Neuronal stem cell (in vitro differentiated cells): ENCODE results near the gene TLR7.

Experiments
- DNase-seq: peaks from one replicate; pipeline ENCODE4 v3.0.0-alpha.2; 2013; ENCODE audit warnings: low spot score
- H2AFZ ChIP-seq: one replicate; pipeline ENCODE4 v1.6.1; 2013; ENCODE audit warnings: mild to moderate bottlenecking, low read length, inconsistent platforms
- H2AK5ac ChIP-seq: 2 replicates; pipeline ENCODE4 v1.6.1; 2013; ENCODE audit warnings: low read depth, mild to moderate bottlenecking, inconsistent platforms, low read length, moderate library complexity, mixed read lengths
- H2BK120ac ChIP-seq: 2 replicates; pipeline ENCODE4 v1.6.1; 2013; ENCODE audit warnings: low read depth, mild to moderate bottlenecking, inconsistent platforms, low read length, moderate library complexity, mixed read lengths
- H2BK12ac ChIP-seq: one replicate; pipeline ENCODE4 v1.6.1; 2013; ENCODE audit warnings: low read length, inconsistent platforms
- H2BK15ac ChIP-seq: 2 replicates; pipeline ENCODE4 v1.6.1; 2013; ENCODE audit warnings: mild to moderate bottlenecking, low read length, inconsistent platforms, mixed read lengths
- H2BK5ac ChIP-seq: one replicate; pipeline ENCODE4 v1.6.1; 2013; ENCODE audit warnings: inconsistent platforms, mild to moderate bottlenecking, low read length, moderate library complexity
- H3K14ac ChIP-seq: one replicate; pipeline ENCODE4 v1.6.1; 2013; ENCODE audit warnings: low read length, inconsistent platforms
- H3K18ac ChIP-seq: 2 replicates; pipeline ENCODE4 v1.6.1; 2013; ENCODE audit warnings: low read length, inconsistent platforms
- H3K23ac ChIP-seq: 2 replicates; pipeline ENCODE4 v1.6.1; 2013; ENCODE audit warnings: low read depth, mild to moderate bottlenecking, mixed read lengths, low read length, inconsistent platforms; ENCODE audit not compliant: poor library complexity
- H3K27ac ChIP-seq: replicated peaks from 3 replicates; pipeline ENCODE4 v1.5.1; 2013; ENCODE audit warnings: low read length, inconsistent platforms
- H3K27me3 ChIP-seq, 3 experiments: 2 replicates each; pipeline ENCODE4 v1.6.1; 2013; ENCODE audit warnings: low read length in 3 of 3, mild to moderate bottlenecking in 2 of 3, inconsistent platforms in 1 of 3, low read depth in 1 of 3, mixed read lengths in 1 of 3, moderate library complexity in 1 of 3; ENCODE audit not compliant: control insufficient read depth in 3 of 3, insufficient read depth in 3 of 3
- H3K36me3 ChIP-seq, 2 donors: replicated peaks in 1 of 2; 2 replicates each; pipeline ENCODE4 v1.6.1; 2013; ENCODE audit warnings: low read length in 2 of 2; ENCODE audit not compliant: control insufficient read depth in 2 of 2, insufficient read depth in 2 of 2
- H3K4ac ChIP-seq: 2 replicates; pipeline ENCODE4 v1.6.1; 2013; ENCODE audit warnings: inconsistent platforms, mild to moderate bottlenecking, low read length, moderate library complexity
- H3K4me1 ChIP-seq, 2 donors: 1 replicate in 1 of 2; 2 replicates in 1 of 2; pipeline ENCODE4 v1.6.1; 2013; ENCODE audit warnings: low read length in 2 of 2, low read depth in 1 of 2; ENCODE audit not compliant: control insufficient read depth in 2 of 2, insufficient read depth in 1 of 2
- H3K4me2 ChIP-seq: one replicate; pipeline ENCODE4 v1.6.1; 2013; ENCODE audit warnings: mild to moderate bottlenecking, low read length, inconsistent platforms; ENCODE audit not compliant: insufficient read depth, poor library complexity, severe bottlenecking
- H3K4me3 ChIP-seq, 2 donors: 2 replicates each; pipeline ENCODE4 v1.5.1; 2013; ENCODE audit warnings: low read length in 2 of 2, mild to moderate bottlenecking in 2 of 2, inconsistent platforms in 1 of 2, moderate library complexity in 1 of 2
- H3K79me1 ChIP-seq: one replicate; pipeline ENCODE4 v1.6.1; 2013; ENCODE audit warnings: low read depth, mild to moderate bottlenecking, inconsistent platforms, low read length, moderate library complexity
- H3K9ac ChIP-seq: one replicate; pipeline ENCODE4 v1.6.1; 2013; ENCODE audit warnings: mild to moderate bottlenecking, low read depth, low read length, inconsistent platforms; ENCODE audit not compliant: poor library complexity
- H3K9me3 ChIP-seq, 2 donors: replicated peaks in 1 of 2; 2 replicates each; pipeline versions ENCODE3 to v1.6.1; 2013; ENCODE audit warnings: low read length in 2 of 2, mild to moderate bottlenecking in 2 of 2, inconsistent platforms in 1 of 2, low read depth in 1 of 2, mixed read lengths in 1 of 2, moderate library complexity in 1 of 2; ENCODE audit not compliant: control insufficient read depth in 2 of 2, insufficient read depth in 1 of 2
- H4K8ac ChIP-seq: one replicate; pipeline ENCODE4 v1.6.1; 2013; ENCODE audit warnings: low read depth, mild to moderate bottlenecking, inconsistent platforms, low read length, moderate library complexity
- H4K91ac ChIP-seq: one replicate; pipeline ENCODE4 v1.6.1; 2013; ENCODE audit warnings: low read length, low read depth, mild to moderate bottlenecking, inconsistent platforms; ENCODE audit not compliant: poor library complexity
- WGBS, 2 donors: extraction: QIAGEN DNeasy Blood & Tissue Kit; methylation state at CpG; one replicate each; pipeline ENCODE4 v1.1.7; 2013; ENCODE audit warnings: missing lambda C conversion rate in 2 of 2, mixed read lengths in 1 of 2; ENCODE audit not compliant: insufficient read length in 2 of 2, insufficient replicate concordance in 1 of 2; ENCODE audit errors: extremely low coverage in 2 of 2; 5-methylcytosine and 5-hydroxymethylcytosine counted together

TLR7 gene

DNA sequence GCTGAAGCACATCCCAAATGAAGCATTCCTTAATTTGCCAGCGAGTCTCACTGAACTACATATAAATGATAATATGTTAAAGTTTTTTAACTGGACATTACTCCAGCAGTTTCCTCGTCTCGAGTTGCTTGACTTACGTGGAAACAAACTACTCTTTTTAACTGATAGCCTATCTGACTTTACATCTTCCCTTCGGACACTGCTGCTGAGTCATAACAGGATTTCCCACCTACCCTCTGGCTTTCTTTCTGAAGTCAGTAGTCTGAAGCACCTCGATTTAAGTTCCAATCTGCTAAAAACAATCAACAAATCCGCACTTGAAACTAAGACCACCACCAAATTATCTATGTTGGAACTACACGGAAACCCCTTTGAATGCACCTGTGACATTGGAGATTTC, 54.1 kb downstream of the TLR7 start:
- no peak overlapping the region for H3K23ac ChIP-seq
- H2BK12ac ChIP-seq = no peak overlapping the region
- H3K14ac ChIP-seq = no peak overlapping the region
- no peak overlapping the region for H2BK120ac ChIP-seq
- H3K27ac ChIP-seq = no peak overlapping the region
- no peaks in the 10 kb centered on the region for H3K79me1 ChIP-seq
- no peak overlapping the region for H3K9ac ChIP-seq
- no peak overlapping the region for H4K8ac ChIP-seq
- H3K36me3 ChIP-seq = no peaks in the 10 kb centered on the region
- H3K9me3 ChIP-seq = no peaks in the 10 kb centered on the region
- H3K18ac ChIP-seq = no peak overlapping the region
- no peak overlapping the region for H3K4me3 ChIP-seq
- WGBS, 2 donors = no CpG with 5 or more reads among the region's 8 CpGs
- peaks cover 0 to 11% (median 0%) of the 10 kb centered on the region in 3 experiments for H3K27me3 ChIP-seq
- H4K91ac ChIP-seq = no peak overlapping the region
- no peaks in the 10 kb centered on the region for H3K4me1 ChIP-seq
- no peak overlapping the region for H3K4me2 ChIP-seq
- no peak overlapping the region for H3K4ac ChIP-seq
- DNase-seq = no peak
- H2BK5ac ChIP-seq = no peak overlapping the region
- H2BK15ac ChIP-seq = no peak overlapping the region
- H2AK5ac ChIP-seq = no peak overlapping the region
- H2AFZ ChIP-seq = no peak overlapping the region

DNA sequence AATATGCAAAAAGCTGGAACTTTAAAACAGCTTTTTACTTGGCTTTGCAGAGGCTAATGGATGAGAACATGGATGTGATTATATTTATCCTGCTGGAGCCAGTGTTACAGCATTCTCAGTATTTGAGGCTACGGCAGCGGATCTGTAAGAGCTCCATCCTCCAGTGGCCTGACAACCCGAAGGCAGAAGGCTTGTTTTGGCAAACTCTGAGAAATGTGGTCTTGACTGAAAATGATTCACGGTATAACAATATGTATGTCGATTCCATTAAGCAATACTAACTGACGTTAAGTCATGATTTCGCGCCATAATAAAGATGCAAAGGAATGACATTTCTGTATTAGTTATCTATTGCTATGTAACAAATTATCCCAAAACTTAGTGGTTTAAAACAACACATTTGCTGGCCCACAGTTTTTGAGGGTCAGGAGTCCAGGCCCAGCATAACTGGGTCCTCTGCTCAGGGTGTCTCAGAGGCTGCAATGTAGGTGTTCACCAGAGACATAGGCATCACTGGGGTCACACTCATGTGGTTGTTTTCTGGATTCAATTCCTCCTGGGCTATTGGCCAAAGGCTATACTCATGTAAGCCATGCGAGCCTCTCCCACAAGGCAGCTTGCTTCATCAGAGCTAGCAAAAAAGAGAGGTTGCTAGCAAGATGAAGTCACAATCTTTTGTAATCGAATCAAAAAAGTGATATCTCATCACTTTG, 55.2 kb downstream of the TLR7 start:
- Histone ChIP-seq H2AFZ (no peak overlapping the region), H2BK120ac (no peak overlapping the region), H3K4me3 (no peak overlapping the region), H3K4ac (no peak overlapping the region), H3K27me3 (peaks cover 0 to 11% (median 0%) of the 10 kb centered on the region in 3 experiments), H2BK12ac (no peak overlapping the region), H3K79me1 (no peaks in the 10 kb centered on the region), H4K8ac (no peak overlapping the region), H2BK15ac (no peak overlapping the region), H3K4me2 (no peak overlapping the region), H3K9me3 (no peaks in the 10 kb centered on the region), H3K27ac (no peak overlapping the region), H2BK5ac (no peak overlapping the region), H3K4me1 (no peaks in the 10 kb centered on the region), H3K36me3 (no peaks in the 10 kb centered on the region), H3K23ac (no peak overlapping the region), H3K14ac (no peak overlapping the region), H3K9ac (no peak overlapping the region), H2AK5ac (no peak overlapping the region), H3K18ac (no peak overlapping the region), H4K91ac (no peak overlapping the region)
- no peak for DNase-seq
- WGBS, 2 donors = no CpG with 5 or more reads among the region's 10 CpGs

DNA sequence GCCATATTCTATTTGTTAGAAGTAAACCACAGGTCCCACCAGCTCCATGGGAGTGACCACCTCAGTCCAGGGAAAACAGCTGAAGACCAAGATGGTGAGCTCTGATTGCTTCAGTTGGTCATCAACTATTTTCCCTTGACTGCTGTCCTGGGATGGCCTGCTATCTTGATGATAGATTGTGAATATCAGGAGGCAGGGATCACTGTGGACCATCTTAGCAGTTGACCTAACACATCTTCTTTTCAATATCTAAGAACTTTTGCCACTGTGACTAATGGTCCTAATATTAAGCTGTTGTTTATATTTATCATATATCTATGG, 55.7 kb downstream of the TLR7 start:
- Histone ChIP-seq H2BK120ac (no peak overlapping the region), H3K9ac (no peak overlapping the region), H2AK5ac (no peak overlapping the region), H4K91ac (no peak overlapping the region), H2BK15ac (no peak overlapping the region), H3K14ac (no peak overlapping the region), H3K27me3 (peaks cover 0 to 11% (median 0%) of the 10 kb centered on the region in 3 experiments), H3K18ac (no peak overlapping the region), H3K4ac (no peak overlapping the region), H3K9me3 (no peaks in the 10 kb centered on the region), H3K4me2 (no peak overlapping the region), H3K4me3 (no peak overlapping the region), H2BK5ac (no peak overlapping the region), H3K27ac (no peak overlapping the region), H4K8ac (no peak overlapping the region), H3K36me3 (no peaks in the 10 kb centered on the region), H2BK12ac (no peak overlapping the region), H3K23ac (no peak overlapping the region), H2AFZ (no peak overlapping the region), H3K79me1 (no peaks in the 10 kb centered on the region), H3K4me1 (no peaks in the 10 kb centered on the region)
- DNase-seq = no peak

DNA sequence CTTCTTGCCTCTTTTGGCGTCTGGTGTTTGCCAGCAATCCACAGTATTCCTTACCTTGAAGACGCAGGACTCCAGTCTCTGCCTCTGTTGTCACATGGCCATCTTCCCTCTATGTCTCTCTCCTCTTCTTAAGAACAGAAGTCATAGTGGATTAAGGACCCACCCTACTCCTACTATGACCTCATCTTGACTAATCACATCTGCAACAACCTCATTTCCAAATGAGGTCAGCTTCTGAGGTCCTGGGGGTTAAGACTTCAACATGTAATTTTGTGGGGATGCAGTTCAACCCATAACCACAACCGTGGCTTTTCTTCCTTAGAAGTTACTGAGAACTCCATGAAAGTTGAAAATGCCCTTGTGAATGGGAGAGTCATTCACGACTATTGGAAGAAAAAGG, 62.8 kb downstream of the TLR7 start:
- H2AK5ac ChIP-seq = no peak overlapping the region
- no peak overlapping the region for H4K8ac ChIP-seq
- H3K4me2 ChIP-seq = no peak overlapping the region
- H3K9ac ChIP-seq = no peak overlapping the region
- no peaks in the 10 kb centered on the region for H3K4me1 ChIP-seq
- no peak overlapping the region for H3K4me3 ChIP-seq
- no peak overlapping the region for H3K18ac ChIP-seq
- no peak overlapping the region for H4K91ac ChIP-seq
- H3K79me1 ChIP-seq = no peaks in the 10 kb centered on the region
- H3K27me3 ChIP-seq = no peaks in the 10 kb centered on the region
- H2BK5ac ChIP-seq = no peak overlapping the region
- no peak overlapping the region for H2BK12ac ChIP-seq
- H2BK15ac ChIP-seq = no peak overlapping the region
- H3K9me3 ChIP-seq = no peaks in the 10 kb centered on the region
- no peak overlapping the region for H3K23ac ChIP-seq
- no peaks in the 10 kb centered on the region for H3K36me3 ChIP-seq
- no peak overlapping the region for H3K27ac ChIP-seq
- no peak overlapping the region for H3K4ac ChIP-seq
- no peak overlapping the region for H2BK120ac ChIP-seq
- no peak overlapping the region for H3K14ac ChIP-seq
- no peak for DNase-seq
- H2AFZ ChIP-seq = no peak overlapping the region
- no CpG with 5 or more reads among the region's 4 CpGs for WGBS, 2 donors
